HG02938 (cell line): ENCODE data around the gene SERPINA4.

Experiments used
- ATAC-seq: cut with Tn5 transposase; IDR thresholded peaks from one replicate; pipeline ENCODE4 v1.9.1; 2021; ENCODE audit warnings: mild to moderate bottlenecking, moderate library complexity; ENCODE audit not compliant: unreplicated experiment

The SERPINA4 gene

DNA sequence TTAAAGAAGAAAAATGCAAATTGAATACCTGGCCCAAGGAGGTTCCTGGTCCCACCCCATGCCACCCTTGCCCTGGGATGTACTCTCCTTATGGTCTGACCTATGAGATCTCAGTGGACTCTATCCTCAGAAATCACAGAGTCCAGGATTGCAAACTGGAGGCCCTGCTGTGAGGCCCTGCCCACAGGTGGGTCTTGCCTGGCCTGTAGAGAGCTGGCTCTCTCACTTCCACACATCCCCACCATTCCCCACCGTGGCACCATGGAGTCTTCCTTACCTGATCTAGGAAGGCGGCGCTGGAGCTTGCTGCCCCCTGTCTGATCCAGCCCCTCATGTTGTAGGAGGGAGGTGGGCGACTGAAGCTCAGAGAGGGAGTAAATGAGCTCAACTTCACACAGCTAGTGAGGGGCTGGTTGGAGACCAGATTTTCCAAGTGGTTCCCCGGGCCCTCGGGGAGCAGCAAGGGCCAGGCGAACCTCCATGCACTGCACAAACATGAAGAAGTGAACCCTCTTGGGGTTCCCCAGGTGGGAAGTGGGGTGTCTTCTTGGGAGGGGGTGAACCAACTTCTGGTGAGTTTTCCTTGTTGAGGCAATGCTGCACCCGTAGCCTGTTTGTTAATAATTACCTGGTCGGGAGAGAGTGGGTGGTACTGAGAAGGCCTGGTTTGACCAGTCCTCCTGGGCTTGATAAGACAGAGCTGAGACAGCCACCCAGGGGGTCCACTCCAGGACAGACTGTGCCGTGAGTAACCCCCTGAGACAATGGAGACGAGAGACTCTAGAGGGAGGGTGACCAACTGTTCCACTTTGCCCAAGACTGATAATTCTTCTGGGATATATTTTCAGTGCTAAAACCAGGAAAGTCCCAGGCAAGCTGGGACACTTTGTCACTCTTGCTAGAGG lies at the start of gene SERPINA4:
Gene SERPINA4 (plus strand): TSS at position 692 of the 905 bp plus-strand sequence. CDS start 2,041 bp downstream, outside the sequence.
- no peak for ATAC-seq

DNA sequence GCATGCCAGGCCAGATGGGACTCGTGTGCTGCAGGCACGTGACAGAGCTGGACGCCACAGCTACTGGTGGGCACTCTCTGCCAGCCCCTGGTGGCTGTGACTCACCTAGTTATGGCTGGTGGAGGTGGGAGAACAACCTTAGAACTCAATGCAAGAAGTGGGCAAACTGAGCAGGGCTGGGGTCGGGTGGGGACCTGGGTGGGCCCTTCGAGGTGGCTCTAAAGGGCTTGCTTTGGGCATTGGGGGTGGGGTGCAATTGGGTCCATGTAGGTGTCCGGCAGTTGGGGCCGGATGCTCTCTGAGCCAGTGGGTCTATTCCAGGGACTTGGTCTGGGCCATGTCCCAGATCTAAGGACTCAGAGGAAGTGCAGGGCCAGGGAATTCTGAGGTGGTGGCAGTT lies 46.9 kb upstream of the SERPINA4 start:
- ATAC-seq: no peak

GRCh38 chr14:94515426-94515825 lies 45.8 kb upstream of the SERPINA4 start:
- no peak for ATAC-seq

DNA sequence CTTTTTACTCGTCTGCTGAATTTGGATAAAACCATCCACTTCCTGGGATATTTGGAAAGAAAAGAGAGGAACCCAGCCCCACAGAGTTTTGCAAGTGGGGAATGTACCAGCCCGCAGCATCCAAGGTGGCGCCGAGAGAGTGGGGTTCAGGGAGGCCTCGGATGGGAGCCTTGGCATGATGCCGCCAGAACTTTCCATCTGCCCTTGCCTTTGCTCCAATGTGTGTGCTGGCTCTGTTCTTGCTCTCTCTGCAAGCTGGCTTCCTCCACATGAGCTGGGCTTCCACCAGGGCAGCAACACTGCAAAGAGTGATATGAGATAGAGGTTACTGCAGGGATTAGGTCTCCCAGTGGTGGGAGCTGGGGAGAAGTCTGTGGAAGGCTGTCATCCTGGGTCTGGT lies 45.4 kb upstream of the SERPINA4 start:
- no peak for ATAC-seq

GRCh38 chr14:94517248-94517640 lies 44.0 kb upstream of the SERPINA4 start:
- no peak for ATAC-seq

DNA sequence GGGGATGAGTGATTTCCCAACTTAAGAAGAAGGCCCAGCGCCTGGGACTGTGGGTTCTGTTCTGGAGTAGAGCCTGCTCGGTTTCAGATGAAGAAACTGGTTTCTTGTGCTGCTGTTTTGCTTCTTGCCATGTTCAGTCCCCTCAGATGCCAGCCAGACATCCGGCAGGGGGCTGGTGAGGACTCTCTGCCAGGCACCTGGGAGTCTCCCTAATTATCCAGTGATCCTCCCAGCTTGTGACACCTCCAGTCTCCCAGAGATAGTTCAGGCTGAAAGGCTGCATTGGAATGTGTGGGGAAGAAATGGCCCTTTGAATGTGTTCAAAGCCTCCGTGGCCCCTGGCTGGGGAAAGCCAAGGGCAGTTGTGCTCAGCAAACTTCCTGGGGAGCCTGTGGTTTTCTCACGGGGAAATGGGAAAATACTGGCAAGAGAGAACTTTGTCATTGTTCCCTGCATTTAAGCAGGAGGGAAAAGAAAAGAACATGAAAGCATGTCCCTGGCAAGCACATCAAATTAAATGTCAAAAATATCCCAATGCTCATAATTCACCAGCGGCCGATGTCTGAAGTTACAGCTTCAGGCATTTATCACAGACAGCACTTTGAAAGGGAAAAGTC lies 43.5 kb upstream of the SERPINA4 start:
- no peak for ATAC-seq

- ATAC-seq: no peak
Observed at GRCh38 chr14:94521375-94522114, 39.7 kb upstream of the SERPINA4 start.

- ATAC-seq: no peak
Observed at GRCh38 chr14:94522115-94522724, 39.0 kb upstream of the SERPINA4 start.

DNA sequence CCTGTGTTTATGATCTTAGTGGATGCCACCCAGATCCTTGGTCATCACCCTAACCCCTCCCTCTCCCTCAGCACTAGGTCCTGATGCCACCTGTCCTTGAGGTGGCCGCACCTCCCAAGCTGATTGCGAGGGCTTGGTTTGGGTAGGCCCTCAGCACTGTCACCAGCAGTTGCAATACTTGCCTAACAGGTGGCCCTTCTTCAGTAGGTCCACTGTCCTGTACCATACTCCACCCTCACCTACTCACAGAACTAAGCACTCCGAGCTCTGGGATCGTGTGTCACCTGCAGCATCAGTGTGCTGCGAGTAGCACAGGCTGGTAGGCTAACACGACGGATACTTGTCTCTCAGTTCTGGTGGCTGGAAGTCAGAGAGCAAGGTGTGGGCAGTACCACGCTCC lies 38.0 kb upstream of the SERPINA4 start:
- ATAC-seq: no peak

- no peak for ATAC-seq
Observed at GRCh38 chr14:94524093-94524492, 37.1 kb upstream of the SERPINA4 start.

- ATAC-seq: no peak
Observed at GRCh38 chr14:94531187-94531586, 30.1 kb upstream of the SERPINA4 start.

DNA sequence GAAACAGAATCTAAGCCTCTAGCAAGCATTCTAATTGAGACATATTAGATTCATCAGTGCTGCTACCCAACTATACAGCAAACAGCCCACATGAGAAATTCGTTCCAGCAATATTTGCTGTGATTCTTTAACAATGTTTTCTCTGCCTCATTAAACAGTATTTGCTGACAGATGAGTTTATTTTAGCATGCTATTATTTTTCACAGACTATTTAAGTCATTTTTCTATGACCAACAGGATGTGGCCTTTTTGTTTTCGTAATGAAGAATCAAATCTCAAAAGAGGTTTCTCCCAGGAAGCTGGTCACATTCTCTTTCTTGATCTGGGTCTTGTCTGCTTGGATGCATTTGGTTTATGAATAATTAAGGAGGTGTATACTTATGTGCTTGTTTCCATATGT lies 28.8 kb upstream of the SERPINA4 start:
- no peak for ATAC-seq

DNA sequence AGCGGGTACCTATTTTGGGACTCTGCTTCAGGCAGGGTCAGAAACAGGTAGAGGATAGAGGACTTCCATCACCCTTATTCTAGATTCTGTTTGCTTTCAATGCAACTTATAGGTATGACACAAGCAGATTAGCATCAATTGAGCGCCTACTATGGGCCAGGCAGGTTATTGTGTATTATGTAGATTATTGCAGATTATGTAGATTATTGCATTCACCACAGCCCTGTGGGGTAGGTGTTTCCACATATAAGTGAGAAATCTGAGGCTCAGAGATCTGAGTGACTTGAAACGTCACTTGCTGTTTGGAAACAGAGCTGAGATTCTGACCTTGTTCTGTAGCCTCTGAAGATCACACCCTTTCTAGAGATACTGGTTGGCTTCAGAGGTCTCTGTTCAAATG lies 25.7 kb upstream of the SERPINA4 start:
- no peak for ATAC-seq

DNA sequence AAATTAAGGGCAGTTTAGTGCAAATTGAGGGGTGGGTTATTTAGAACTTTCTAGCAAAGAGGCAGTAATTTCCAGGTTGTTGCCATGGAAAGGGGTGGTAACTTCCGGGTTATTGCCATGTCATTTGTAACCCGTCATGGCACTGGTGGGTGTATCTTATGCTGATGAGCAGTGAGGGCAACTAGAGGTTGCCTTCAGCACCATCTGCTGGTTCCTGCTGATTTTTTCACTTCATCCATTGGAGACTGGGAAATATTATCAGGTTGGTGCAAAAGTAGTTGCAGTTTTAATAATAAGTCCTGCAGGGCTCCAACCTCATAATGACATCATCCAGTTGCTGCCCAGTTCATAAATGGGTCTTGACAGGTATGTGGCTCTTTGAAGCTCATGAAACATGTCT lies 24.4 kb upstream of the SERPINA4 start:
- ATAC-seq: no peak

DNA sequence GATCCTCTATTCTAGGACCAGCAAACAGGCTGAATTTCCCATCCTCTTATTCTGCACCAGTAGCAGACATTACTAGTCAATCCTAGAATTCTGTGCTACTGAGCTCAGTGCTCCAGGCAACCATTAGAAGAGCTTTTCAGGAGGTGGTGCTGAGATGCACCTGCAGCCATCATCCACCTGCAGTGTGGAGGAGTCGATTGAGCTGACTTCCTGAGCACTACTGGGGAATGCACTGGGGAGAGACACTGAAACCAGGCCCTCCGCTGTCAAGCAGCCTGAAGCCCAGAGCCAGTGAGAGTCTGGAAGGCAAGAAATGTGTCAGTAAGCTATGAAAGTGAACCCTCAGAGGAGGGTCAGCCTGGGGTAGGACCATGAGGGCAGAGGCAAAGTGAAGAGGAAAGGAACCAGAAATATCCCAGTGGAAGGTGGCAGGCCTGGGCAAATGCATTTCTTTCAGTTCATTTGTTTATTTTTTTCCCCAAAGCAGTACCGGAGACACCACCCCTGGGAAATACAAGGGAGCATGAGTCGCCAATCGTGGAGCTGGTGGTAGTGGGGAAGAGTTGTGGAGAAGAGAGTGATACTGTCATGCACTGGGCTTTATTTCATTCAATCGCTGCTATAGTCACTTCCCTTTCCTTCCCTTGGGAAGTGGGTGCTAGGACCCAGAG lies 23.0 kb upstream of the SERPINA4 start:
- no peak for ATAC-seq

DNA sequence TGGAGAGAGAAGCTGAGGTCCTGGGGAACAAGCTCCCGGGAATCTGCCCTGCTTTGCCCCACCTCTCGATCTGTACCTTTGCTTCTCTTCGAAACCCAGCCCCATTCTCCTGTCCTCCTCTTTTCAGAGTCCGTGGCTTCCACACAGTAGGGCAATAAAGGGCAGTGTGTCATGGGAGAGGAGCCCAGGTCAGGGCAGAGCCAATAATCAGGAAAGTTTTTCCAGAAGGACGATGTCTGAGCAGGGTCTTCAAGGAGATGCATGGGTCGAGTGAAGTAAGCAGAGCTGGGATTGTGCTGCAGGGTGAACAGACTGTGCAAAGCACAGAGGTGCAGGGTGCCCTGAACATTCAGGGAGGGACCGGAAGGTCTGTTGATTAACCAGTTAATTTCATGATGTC lies 22.1 kb upstream of the SERPINA4 start:
- no peak for ATAC-seq

DNA sequence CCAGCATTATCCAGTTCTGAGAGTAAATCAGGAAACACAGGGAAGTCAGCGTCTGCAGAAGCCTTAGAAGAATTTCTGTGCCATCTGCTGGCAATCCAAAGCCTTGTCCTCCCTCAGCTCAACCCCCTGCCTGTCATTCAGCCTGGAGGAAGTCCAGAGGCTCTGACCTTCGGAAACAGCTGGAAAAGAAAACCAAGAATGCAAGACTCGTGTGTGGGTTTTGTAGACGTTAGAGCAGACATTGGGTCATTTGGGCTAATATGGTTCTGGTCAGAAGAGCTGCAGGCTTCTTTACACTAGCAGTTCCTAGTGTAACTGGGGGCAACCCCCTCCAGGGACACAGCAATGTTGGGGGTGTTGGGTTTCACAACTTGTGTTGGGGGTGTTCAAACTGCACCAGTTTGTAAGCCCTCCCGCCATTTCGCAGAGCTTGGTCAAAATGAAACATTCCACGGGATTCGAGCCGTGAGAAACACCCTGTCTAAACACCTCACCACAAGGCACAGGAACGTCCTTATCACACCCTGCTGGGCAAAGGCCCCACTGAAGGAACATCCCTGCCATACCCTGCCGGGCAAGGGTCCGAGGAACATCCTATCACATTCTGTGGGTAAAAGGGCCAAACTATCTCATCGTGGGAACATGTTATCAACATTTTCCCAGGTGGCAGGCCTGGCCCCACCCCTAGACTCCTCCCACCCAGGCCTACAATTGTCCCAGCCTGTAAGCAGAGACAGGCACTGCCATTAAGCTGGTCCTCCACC lies 21.0 kb upstream of the SERPINA4 start:
- ATAC-seq: no peak

GRCh38 chr14:94541234-94541975 lies 19.8 kb upstream of the SERPINA4 start:
- ATAC-seq: no peak

DNA sequence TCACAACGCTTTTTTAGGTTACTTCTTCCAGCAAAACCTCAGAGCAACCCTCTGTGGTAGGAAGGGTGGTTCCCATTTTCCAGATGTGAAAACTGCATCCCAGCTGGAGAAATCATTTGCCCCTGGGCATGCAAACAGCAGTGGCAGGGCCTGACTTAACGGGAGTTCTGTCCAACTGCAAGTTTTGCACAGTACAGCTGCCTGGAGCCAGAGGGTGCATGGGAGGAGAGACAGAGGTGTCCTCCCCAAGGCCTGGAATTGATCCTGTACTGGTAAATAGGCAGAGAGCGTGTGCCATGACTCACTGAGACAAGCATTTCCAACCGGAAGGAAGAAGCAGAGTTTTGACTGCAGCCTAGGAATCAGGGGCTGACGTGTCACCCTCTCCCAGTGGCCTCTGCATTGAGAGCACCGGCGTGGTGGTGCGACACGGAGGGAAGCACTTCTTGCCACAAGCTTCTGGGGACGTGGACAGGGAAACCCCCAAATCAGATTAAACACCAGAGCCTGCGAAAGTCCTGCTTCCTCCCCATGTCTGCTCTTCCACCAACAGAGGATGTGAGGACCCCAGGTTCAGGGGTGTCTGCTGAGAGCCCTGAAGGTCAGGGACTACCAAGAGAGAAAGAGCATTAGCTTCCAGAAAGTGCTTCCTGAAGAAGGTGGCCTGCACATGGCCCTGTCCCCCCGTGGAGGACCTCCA lies 19.0 kb upstream of the SERPINA4 start:
- ATAC-seq: no peak
